Immature natural killer cell (primary cell): Measurements from ENCODE around the gene VWA7. TPM values are rescaled to one million over a fixed set of nuclear protein-coding genes. Genes with fewer than 3 reads are reported as not detected.
A peak's percentile ranks its signal among the peaks of the same experiment; 100 is the strongest.

Source experiments
- DNase-seq, 3 donors: peaks; one replicate each; pipeline ENCODE4 v3.0.0; 2022; ENCODE audit warnings: mixed read lengths in 1 of 3
- H3K27ac Mint-ChIP-seq, 6 donors: one replicate each; pipeline ENCODE4 v1.8.0; 2020; ENCODE audit warnings: mixed read lengths in 6 of 6, mild to moderate bottlenecking in 5 of 6, inconsistent platforms in 4 of 6, moderate library complexity in 3 of 6
- H3K27me3 Mint-ChIP-seq, 3 donors: one replicate each; pipeline ENCODE4 v1.8.0; 2020 to 2021; ENCODE audit warnings: low read depth in 3 of 3, mild to moderate bottlenecking in 3 of 3, mixed read lengths in 3 of 3, moderate library complexity in 3 of 3, inconsistent platforms in 1 of 3
- H3K36me3 Mint-ChIP-seq, 3 donors: one replicate each; pipeline ENCODE4 v1.8.0; 2020; ENCODE audit warnings: mixed read lengths in 3 of 3, inconsistent platforms in 2 of 3, mild to moderate bottlenecking in 2 of 3
- H3K4me1 Mint-ChIP-seq, 2 donors: one replicate each; pipeline ENCODE4 v1.8.0; 2020; ENCODE audit warnings: inconsistent platforms in 2 of 2, mild to moderate bottlenecking in 2 of 2, mixed read lengths in 2 of 2, moderate library complexity in 1 of 2
- H3K4me3 Mint-ChIP-seq, 5 donors: one replicate each; pipeline ENCODE4 v1.8.0; 2020; ENCODE audit warnings: mild to moderate bottlenecking in 5 of 5, mixed read lengths in 5 of 5, inconsistent platforms in 3 of 5, moderate library complexity in 3 of 5
- H3K9me3 Mint-ChIP-seq, 6 donors: one replicate each; pipeline ENCODE4 v1.8.0; 2020; ENCODE audit warnings: mild to moderate bottlenecking in 6 of 6, mixed read lengths in 6 of 6, inconsistent platforms in 4 of 6, moderate library complexity in 3 of 6
- polyA plus RNA-seq, 3 donors: library from polyadenylated mRNA; unstranded; fragments of 300-500 nt; fragmentation: Illumina TruSeq; gene quantifications; one replicate each; pipeline ENCODE4 v1.2.3, GENCODE V29; 2021

The VWA7 gene
- polyA plus RNA-seq, 3 donors from 2014 or later: 0.21 to 1.8 (median 0.93) TPM

DNA sequence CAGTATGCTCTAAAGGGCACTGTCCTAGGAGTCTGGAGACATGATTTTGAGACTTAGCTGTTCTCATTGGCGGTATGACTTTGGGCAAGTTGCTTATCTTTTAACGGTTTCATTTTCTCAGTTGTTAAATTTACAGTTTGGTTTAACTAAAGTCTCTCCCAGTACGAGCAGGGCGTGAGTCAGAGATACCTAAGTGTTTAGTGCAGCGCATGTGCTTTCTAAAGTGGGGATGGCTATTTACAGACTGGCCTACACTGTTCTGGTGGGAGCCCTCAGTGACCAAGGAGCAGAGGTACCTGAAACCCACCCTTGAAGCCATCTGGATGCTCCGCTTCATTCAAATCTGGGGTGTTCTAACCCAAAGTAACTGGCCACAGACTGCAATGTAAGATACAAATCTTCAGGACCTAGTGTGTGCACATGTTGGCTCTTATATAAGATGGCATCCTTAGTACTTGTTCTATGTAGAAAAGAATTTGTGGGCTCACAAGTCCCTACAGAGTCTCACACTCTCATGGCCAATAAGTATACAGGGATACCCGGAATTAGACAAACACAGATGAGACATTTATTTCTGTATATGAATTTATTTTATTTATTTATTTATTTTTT, 26.6 kb downstream of the VWA7 start:
- H3K27me3 Mint-ChIP-seq: peaks cover 0 to 2% (median 1%) of the 10 kb centered on the region in 3 donors
- H3K4me3 Mint-ChIP-seq: no peak overlapping the region
- no peaks in the 10 kb centered on the region for H3K4me1 Mint-ChIP-seq
- no peak for DNase-seq
- H3K27ac Mint-ChIP-seq: no peak overlapping the region
- H3K9me3 Mint-ChIP-seq: no peaks in the 10 kb centered on the region
- H3K36me3 Mint-ChIP-seq: peaks cover 5 to 9% (median 5%) of the 10 kb centered on the region in 3 donors

GRCh38 chr6:31749301-31750036, 27.7 kb downstream of the VWA7 start:
- Mint-ChIP-seq H3K4me3 (no peak overlapping the region), H3K27me3 (peaks cover 0 to 2% (median 1%) of the 10 kb centered on the region in 3 donors), H3K9me3 (no peaks in the 10 kb centered on the region), H3K4me1 (no peaks in the 10 kb centered on the region), H3K27ac (no peak overlapping the region), H3K36me3 (peaks cover 5 to 11% (median 9%) of the 10 kb centered on the region in 3 donors)
- no peak for DNase-seq

DNA sequence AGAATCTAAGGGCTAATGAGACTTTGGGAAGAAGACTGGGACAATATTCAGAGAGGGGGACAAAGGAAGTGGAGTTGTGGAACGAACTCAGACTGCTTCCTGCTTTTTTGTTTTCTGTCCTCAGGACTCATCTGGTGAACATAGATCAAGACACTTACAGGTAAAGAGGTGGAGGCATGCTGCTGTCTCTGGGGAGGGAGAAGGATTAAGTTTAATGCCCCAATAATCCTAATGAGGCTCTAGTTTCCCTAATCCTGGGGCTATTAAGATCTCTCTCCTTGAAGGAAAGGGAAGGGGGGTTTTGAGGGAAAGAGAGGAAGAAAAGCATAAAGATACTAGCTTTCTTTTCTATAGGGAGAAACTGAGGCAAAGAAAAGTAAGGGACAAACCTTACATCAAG, 32.7 kb downstream of the VWA7 start:
- peak overlapping the region in 1 of 6 donors; percentile 46 for H3K27ac Mint-ChIP-seq
- H3K27me3 Mint-ChIP-seq: peaks cover 5 to 9% (median 8%) of the 10 kb centered on the region in 3 donors
- no peaks in the 10 kb centered on the region for H3K9me3 Mint-ChIP-seq

GRCh38 chr6:31742894-31743293, 34.2 kb downstream of the VWA7 start:
- Mint-ChIP-seq H3K36me3 (peaks cover 5 to 11% (median 10%) of the 10 kb centered on the region in 3 donors), H3K9me3 (no peaks in the 10 kb centered on the region), H3K4me1 (peaks cover 32 to 34% of the 10 kb centered on the region in 2 donors), H3K4me3 (no peak overlapping the region), H3K27ac (no peak overlapping the region), H3K27me3 (peaks cover 8 to 11% (median 9%) of the 10 kb centered on the region in 3 donors)
- no peak for DNase-seq

More for the DNA sequence above, 32.7 kb downstream of the VWA7 start:
- peaks cover 5 to 11% (median 10%) of the 10 kb centered on the region in 3 donors for H3K36me3 Mint-ChIP-seq
- peaks cover 17 to 19% of the 10 kb centered on the region in 2 donors for H3K4me1 Mint-ChIP-seq
- DNase-seq: no peak
- no peak overlapping the region for H3K4me3 Mint-ChIP-seq

DNA sequence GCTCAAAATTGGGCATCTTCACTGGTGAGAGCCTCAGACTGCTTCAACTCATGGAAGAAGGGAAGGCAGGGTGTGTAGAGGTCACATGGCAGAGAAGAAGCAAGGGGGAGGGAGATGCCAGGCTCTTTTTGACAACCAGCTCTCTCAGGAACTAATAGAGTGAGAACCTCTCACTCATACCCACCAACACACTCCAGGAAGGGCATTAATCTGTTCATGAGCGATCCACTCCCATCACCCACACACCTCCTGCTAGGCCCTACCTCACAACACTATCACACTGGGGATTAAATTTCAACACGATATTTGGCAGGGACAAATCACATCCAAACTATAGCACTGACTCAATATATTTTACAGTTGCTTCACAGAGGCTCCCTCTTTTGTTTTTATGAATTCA, 35.3 kb downstream of the VWA7 start:
- DNase-seq: no peak
- Mint-ChIP-seq H3K27me3 (peaks cover 7 to 15% (median 8%) of the 10 kb centered on the region in 3 donors), H3K36me3 (peaks cover 0 to 8% (median 4%) of the 10 kb centered on the region in 3 donors), H3K27ac (peak overlapping the region in 3 of 6 donors; percentile 14 to 69 (median 48)), H3K9me3 (no peaks in the 10 kb centered on the region), H3K4me1 (peaks cover 43 to 45% of the 10 kb centered on the region in 2 donors), H3K4me3 (peak overlapping the region; percentile 10 to 96 (median 50))

DNA sequence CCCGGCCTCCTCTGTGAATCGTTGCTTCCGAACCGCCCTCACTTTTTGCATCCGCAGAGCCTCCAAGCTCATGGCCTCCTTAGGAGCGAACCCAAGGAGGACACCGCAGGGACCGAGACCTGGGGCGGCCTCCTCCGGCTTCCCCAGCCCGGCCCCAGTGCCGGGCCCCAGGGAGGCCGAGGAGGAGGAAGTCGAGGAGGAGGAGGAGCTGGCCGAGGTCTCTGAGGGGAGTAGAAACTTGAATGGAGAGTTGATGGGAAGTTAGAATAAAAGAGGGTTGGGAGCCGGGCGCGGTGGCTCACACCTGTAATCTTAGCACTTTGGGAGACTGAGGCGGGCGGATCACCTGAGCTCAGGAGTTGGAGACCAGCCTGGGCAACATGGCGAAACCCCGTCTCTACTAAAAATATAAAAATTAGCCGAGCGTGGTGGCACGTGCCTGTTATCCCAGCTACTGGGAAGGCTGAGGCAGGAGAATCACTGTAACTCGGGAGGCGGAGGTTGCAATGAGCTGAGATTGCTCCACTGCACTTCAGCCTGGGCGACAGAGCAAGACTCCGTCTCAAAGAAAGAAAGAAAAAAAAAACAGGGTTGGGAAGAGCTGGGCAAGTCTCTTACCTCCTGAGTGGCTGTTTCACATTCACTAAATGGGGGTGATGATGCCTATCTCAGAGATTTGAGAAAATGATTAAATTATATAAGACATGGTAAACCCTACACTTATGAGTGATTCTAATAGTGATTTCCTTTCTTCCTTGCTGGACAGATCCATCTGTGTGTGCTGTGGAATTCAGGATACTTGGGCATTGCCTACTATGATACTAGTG, 36.5 kb downstream of the VWA7 start:
- no peak for DNase-seq
- Mint-ChIP-seq H3K9me3 (no peaks in the 10 kb centered on the region), H3K36me3 (peaks cover 2 to 8% (median 4%) of the 10 kb centered on the region in 3 donors), H3K4me1 (peaks cover 52 to 56% of the 10 kb centered on the region in 2 donors), H3K4me3 (peak overlapping the region; percentile 88 to 98 (median 97)), H3K27me3 (peaks cover 8 to 21% (median 15%) of the 10 kb centered on the region in 3 donors), H3K27ac (peak overlapping the region; percentile 94 to 99 (median 97))

GRCh38 chr6:31739639-31740396, 37.3 kb downstream of the VWA7 start, which contains the start of gene MSH5:
Gene MSH5, plus strand, starts transcription at chr6:31740005. Its CDS starts 462 bp downstream, at chr6:31740467.
- H3K4me3 Mint-ChIP-seq: peak within 1 kb of the TSS; percentile 88 to 98 (median 97)
- H3K9me3 Mint-ChIP-seq: no peaks in the 10 kb centered on the region
- peaks cover 0 to 5% (median 4%) of the 10 kb centered on the region in 3 donors for H3K36me3 Mint-ChIP-seq
- peak; percentile 96 for DNase-seq
- H3K27me3 Mint-ChIP-seq: peaks cover 8 to 25% (median 18%) of the 10 kb centered on the region in 3 donors
- peaks cover 52 to 59% of the 10 kb centered on the region in 2 donors for H3K4me1 Mint-ChIP-seq
- peak within 1 kb of the TSS; percentile 94 to 99 (median 97) for H3K27ac Mint-ChIP-seq

DNA sequence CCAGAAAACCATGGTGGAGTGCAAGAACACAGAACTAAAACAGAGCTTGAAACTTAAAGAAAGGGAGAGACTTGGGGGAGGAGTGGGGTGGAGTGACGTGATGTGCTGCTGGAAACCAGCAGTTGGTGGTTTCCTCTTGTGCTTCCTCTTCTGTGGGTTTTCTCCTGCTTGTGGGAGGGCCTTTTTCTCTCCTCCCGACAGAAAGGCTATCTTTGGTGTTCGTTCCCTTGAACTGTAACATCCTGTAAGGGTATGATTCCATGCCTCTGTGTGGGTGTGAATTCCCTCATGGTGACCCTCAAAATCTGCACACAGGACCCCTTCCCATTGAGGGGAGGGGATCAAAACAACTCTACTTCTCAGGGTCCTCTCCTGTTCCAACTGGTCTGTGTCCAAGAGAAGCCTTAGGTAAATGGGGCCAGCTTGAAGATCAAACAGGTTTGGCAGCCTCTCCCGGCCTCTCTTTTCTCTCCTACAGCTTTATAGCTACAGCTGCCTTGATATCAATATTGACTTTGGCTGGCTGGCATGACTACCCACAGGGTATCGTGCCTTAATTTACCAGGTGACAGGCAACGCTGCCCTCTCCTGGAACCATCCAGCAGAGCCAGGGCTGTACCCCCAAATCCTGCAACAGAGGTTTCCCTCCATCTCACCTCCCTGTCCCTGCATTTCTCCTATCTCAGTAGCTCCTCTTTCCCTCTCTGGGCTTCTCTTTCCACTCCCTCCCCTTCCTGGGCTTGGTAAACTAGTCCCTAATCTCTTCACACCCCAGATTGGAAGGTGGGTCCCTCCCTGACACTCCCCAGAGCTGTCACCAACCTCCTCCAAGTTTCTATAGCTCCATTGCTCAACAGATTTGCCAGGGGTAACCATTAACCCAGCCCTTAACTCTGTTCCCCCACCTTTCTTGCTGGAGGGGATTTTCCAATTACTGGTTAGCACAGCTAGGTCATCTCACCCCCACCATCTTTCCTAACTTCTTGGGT, 38.8 kb downstream of the VWA7 start:
- H3K27ac Mint-ChIP-seq: peak overlapping the region; percentile 94 to 99 (median 97)
- peak overlapping the region; percentile 88 to 98 (median 96) for H3K4me3 Mint-ChIP-seq
- H3K9me3 Mint-ChIP-seq: no peaks in the 10 kb centered on the region
- H3K36me3 Mint-ChIP-seq: peaks cover 1 to 12% (median 5%) of the 10 kb centered on the region in 3 donors
- peaks cover 67 to 72% of the 10 kb centered on the region in 2 donors for H3K4me1 Mint-ChIP-seq
- DNase-seq: peak; percentile 80
- H3K27me3 Mint-ChIP-seq: peaks cover 8 to 28% (median 18%) of the 10 kb centered on the region in 3 donors

- peak overlapping the region; percentile 88 to 98 (median 96) for H3K4me3 Mint-ChIP-seq
- peaks cover 8 to 28% (median 18%) of the 10 kb centered on the region in 3 donors for H3K27me3 Mint-ChIP-seq
- peaks cover 4 to 15% (median 5%) of the 10 kb centered on the region in 3 donors for H3K36me3 Mint-ChIP-seq
- no peak for DNase-seq
- peak overlapping the region; percentile 94 to 99 (median 97) for H3K27ac Mint-ChIP-seq
- H3K4me1 Mint-ChIP-seq: peaks cover 71 to 76% of the 10 kb centered on the region in 2 donors
- H3K9me3 Mint-ChIP-seq: no peaks in the 10 kb centered on the region
Observed at GRCh38 chr6:31737315-31737990, 39.7 kb downstream of the VWA7 start.

DNA sequence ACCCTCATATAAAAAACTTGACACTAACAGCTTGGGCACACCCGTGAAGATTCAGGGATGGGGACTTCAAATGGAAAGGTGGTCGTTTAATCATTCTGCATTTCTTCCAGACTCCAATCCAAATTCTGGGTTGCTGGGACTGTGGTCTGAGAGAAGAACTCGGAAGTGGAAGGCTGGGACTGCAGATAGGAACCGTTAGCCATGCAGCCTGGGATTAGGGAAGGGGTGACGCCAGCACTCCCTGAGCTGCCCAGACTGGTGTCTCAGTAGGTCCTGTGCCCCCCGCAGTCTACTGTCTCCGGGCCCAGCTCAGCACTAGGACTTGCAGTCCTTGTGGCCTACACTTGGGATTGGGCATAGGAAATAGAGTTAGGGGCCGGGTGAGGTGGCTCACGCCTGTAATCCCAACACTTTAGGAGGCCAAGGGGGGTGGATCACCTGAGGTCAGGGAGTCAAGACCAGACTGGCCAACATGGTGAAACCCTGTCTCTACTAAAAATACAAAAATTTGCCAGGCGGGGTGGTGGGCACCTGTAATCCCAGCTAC, 40.3 kb downstream of the VWA7 start:
- Mint-ChIP-seq H3K27ac (peak overlapping the region; percentile 94 to 99 (median 97)), H3K27me3 (peaks cover 8 to 28% (median 18%) of the 10 kb centered on the region in 3 donors), H3K9me3 (no peaks in the 10 kb centered on the region), H3K36me3 (peaks cover 9 to 19% (median 9%) of the 10 kb centered on the region in 3 donors), H3K4me3 (peak overlapping the region; percentile 88 to 98 (median 96)), H3K4me1 (peaks cover 75 to 82% of the 10 kb centered on the region in 2 donors)
- no peak for DNase-seq
